Type B pancreatic cell (in vitro differentiated cells): ENCODE measurements around the gene SOD3. TPM values are rescaled to one million over a fixed set of nuclear protein-coding genes. Genes with fewer than 3 reads are reported as not detected.

Experiments
- DNase-seq: peaks from one replicate; pipeline ENCODE4 v3.0.0; 2021; ENCODE audit warnings: mixed read lengths; ENCODE audit not compliant: unreplicated experiment; ENCODE audit errors: extremely low spot score
- H3K27ac Mint-ChIP-seq: 2 replicates; pipeline ENCODE4 v1.8.0; 2021; ENCODE audit warnings: mild to moderate bottlenecking, mixed read lengths
- H3K27me3 Mint-ChIP-seq: 2 replicates; pipeline ENCODE4 v1.8.0; 2021; ENCODE audit warnings: mixed read lengths
- H3K36me3 Mint-ChIP-seq: 2 replicates; pipeline ENCODE4 v1.8.0; 2021; ENCODE audit warnings: mixed read lengths
- H3K4me1 Mint-ChIP-seq: one replicate; pipeline ENCODE4 v1.8.0; 2021; ENCODE audit warnings: mixed read lengths; ENCODE audit not compliant: unreplicated experiment
- H3K4me3 Mint-ChIP-seq: 2 replicates; pipeline ENCODE4 v1.8.0; 2021; ENCODE audit warnings: mild to moderate bottlenecking, mixed read lengths
- H3K9me3 Mint-ChIP-seq: 2 replicates; pipeline ENCODE4 v1.8.0; 2021; ENCODE audit warnings: mixed read lengths
- total RNA-seq: library from RNA; stranded (reverse); gene quantifications from 2 replicates; pipeline ENCODE4 v1.2.1, GENCODE V29; 2021; ENCODE audit warnings: low replicate concordance
- TF ChIP-seq, protein P1 (sequence below): fragments of 200-600 bp; sonication (generic); conservative IDR thresholded peaks from 2 replicates; pipeline ENCODE4 v1.5.0; 2021; ENCODE audit warnings: antibody characterized with exemption, mild to moderate bottlenecking

The SOD3 gene
- total RNA-seq, 1 donor from 2014 or later: 5.4 TPM

DNA sequence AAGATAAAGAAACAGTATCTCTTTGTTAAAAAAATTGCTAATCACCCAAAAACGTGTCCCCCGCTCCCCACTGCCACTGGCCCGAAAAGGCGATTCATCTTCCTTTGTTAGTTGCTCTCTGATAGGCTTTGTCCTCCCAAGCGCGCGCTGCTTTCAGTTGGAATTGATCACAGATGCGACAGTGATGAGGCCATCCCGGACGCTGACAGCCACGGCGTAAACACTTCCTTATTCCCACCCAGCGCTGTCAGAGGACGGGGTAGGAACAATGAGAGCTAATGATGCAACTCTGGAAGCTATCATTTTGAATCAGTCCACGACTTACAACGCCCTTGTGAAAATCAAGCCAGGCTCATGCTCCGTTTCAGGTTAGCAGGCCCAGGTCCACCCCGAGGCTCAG, 21.4 kb downstream of the SOD3 start:
- no peak overlapping the region for H3K27ac Mint-ChIP-seq
- peaks cover 9% of the 10 kb centered on the region for H3K9me3 Mint-ChIP-seq
- no peak overlapping the region for H3K4me3 Mint-ChIP-seq
- H3K36me3 Mint-ChIP-seq: peaks cover 24% of the 10 kb centered on the region
- H3K27me3 Mint-ChIP-seq: no peaks in the 10 kb centered on the region
- peaks cover 4% of the 10 kb centered on the region for H3K4me1 Mint-ChIP-seq
- no peak for DNase-seq
- TF ChIP-seq, protein P1, sequence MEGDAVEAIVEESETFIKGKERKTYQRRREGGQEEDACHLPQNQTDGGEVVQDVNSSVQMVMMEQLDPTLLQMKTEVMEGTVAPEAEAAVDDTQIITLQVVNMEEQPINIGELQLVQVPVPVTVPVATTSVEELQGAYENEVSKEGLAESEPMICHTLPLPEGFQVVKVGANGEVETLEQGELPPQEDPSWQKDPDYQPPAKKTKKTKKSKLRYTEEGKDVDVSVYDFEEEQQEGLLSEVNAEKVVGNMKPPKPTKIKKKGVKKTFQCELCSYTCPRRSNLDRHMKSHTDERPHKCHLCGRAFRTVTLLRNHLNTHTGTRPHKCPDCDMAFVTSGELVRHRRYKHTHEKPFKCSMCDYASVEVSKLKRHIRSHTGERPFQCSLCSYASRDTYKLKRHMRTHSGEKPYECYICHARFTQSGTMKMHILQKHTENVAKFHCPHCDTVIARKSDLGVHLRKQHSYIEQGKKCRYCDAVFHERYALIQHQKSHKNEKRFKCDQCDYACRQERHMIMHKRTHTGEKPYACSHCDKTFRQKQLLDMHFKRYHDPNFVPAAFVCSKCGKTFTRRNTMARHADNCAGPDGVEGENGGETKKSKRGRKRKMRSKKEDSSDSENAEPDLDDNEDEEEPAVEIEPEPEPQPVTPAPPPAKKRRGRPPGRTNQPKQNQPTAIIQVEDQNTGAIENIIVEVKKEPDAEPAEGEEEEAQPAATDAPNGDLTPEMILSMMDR: no peak

DNA sequence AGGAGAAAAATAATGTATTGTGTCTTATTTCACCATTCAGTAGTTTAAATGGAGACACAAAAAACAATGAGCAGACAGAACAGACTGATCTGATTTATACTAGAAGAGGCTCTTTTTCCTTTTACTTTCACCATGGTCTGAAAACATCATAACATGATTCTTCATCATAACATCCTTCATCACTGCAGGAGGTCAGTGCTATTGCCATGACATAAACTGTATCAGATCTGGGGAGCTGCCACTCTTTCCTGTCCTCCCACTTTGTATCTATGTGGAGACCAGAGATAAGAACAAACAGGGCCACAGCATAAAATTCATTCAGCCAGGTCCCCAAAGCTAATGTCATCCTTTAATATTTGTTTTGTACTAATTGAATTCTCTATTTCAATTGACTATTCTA, 25.2 kb downstream of the SOD3 start:
- no peaks in the 10 kb centered on the region for H3K27me3 Mint-ChIP-seq
- no peak overlapping the region for H3K27ac Mint-ChIP-seq
- no peaks in the 10 kb centered on the region for H3K9me3 Mint-ChIP-seq
- no peak overlapping the region for H3K4me3 Mint-ChIP-seq
- TF ChIP-seq, protein P1: no peak
- DNase-seq: no peak
- peaks cover 9% of the 10 kb centered on the region for H3K4me1 Mint-ChIP-seq
- peaks cover 15% of the 10 kb centered on the region for H3K36me3 Mint-ChIP-seq

DNA sequence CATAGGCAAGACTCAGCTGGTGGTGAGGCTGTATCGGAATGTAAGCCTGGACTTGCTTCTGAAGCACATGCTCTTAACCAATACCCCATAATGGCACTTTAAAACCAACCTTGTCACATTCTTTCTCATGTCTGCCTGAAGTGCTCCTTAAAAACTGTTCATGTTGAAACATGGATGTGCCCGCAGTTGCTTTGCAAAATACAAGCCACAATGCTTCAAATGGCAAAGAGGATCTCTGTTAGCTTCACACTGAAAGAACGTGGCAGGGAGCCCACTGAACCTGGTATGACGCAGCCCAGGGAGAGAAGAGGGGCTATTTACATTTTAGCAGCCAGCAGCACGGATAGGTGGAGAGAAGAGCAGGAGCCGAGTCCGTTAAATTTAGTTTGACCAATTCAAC, 29.3 kb downstream of the SOD3 start:
- TF ChIP-seq, protein P1: no peak
- Mint-ChIP-seq H3K4me3 (no peak overlapping the region), H3K4me1 (peaks cover 9% of the 10 kb centered on the region), H3K27me3 (peaks cover 3% of the 10 kb centered on the region), H3K27ac (no peak overlapping the region), H3K9me3 (peaks cover 4% of the 10 kb centered on the region), H3K36me3 (peaks cover 10% of the 10 kb centered on the region)
- no peak for DNase-seq

DNA sequence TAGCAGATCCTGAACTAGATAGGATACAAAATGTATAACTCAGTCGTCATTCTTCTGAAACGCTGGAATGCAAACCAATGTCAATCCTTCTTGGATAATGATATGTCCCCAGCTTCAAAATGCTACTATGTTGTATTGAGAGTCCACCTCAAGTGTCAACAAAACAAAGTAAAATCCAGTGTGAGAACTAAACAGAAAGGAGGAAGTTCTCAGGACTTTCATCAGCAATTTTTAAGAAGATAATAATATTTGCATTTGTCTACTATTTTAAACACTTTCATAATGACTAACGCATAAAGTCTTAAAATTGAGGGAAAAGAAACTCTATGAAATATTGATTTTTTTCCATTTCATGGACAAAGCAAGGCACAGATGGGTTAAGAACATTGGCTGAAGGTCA, 36.3 kb downstream of the SOD3 start:
- H3K36me3 Mint-ChIP-seq: peaks cover 20% of the 10 kb centered on the region
- peaks cover 4% of the 10 kb centered on the region for H3K9me3 Mint-ChIP-seq
- H3K27me3 Mint-ChIP-seq: peaks cover 3% of the 10 kb centered on the region
- TF ChIP-seq, protein P1: no peak
- no peak overlapping the region for H3K27ac Mint-ChIP-seq
- H3K4me3 Mint-ChIP-seq: no peak overlapping the region
- peaks cover 4% of the 10 kb centered on the region for H3K4me1 Mint-ChIP-seq
- no peak for DNase-seq

DNA sequence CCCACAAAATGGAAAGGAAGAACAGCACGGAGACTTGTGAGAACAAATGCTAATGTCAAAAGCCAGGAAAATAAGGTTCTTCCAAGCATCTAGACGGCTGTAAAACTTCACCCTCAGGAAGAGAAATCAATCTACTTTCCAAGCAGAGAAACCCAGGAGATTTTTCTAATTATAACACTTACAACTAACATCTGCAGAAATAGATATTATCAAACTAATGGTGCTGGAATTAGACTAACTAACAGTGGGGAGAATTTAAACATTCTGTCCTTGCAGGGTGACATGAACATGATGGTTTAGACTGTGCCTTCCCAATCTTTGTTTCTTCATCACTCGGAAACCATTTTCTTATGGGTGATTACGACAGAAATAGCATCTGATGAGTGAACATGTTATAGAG, 40.3 kb downstream of the SOD3 start:
- Mint-ChIP-seq H3K27ac (no peak overlapping the region), H3K4me3 (no peak overlapping the region), H3K36me3 (peaks cover 10% of the 10 kb centered on the region), H3K27me3 (no peaks in the 10 kb centered on the region), H3K4me1 (peaks cover 24% of the 10 kb centered on the region), H3K9me3 (peaks cover 3% of the 10 kb centered on the region)
- no peak for DNase-seq
- TF ChIP-seq, protein P1: no peak

DNA sequence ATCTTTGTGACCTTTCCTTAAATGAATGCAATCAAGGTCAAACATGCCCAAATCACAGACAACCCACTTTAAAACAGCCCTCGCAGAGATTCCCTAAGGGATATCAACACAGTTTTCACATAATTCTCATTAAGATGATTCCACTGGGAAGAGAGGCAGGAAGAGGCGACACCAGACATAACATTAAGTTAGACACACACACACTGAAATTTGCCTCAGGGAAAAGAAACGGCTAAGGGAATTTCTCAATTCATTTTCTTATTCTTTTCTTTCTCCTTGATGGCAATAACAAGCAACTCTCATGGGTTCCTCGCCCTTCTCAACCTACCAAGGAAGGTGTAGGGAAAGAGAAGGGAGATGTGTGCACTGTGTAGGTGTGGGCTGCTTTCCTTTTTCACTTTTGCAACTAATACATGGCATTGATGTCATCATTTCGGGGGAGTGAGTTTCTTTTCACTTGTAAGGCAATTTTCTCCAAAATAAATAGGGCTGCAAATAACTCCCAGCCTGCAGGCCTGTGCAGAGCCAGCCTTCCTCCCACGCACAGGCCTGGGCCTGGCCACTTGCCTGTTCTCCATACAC, 41.4 kb downstream of the SOD3 start:
- Mint-ChIP-seq H3K27me3 (no peaks in the 10 kb centered on the region), H3K36me3 (peaks cover 14% of the 10 kb centered on the region), H3K9me3 (peaks cover 7% of the 10 kb centered on the region), H3K4me3 (no peak overlapping the region), H3K4me1 (peaks cover 32% of the 10 kb centered on the region), H3K27ac (no peak overlapping the region)
- DNase-seq: no peak
- TF ChIP-seq, protein P1: no peak
